K562 (cell line): ENCODE results near the gene ZBP1. TPM values are rescaled to one million over a fixed set of nuclear protein-coding genes. Genes with fewer than 3 reads are reported as not detected.

Experiments used
- ATAC-seq: fragments of 200-7000 bp; cut with Tn5 transposase; 3 replicates; pipeline ENCODE4 v1.9.1; 2020; ENCODE audit warnings: moderate library complexity
- BruUV-seq: library from RNA; stranded (reverse); fragments of 400-500 nt; replicated peaks from 2 replicates; lab custom pipeline; 2021; lab: Mats Ljungman, UMichigan
- CTCF ChIA-PET: fragments of 300-600 bp; formaldehyde crosslinking; extraction: SDS; loops from one replicate; lab custom pipeline; 2021; ENCODE audit warnings: low intra/inter-chr PET ratio; lab: Yijun Ruan, JAX
- POLR2A ChIA-PET: fragments of 300-600, 350-650 bp; sonication (Branson Sonifier 250); formaldehyde crosslinking; extraction: SDS; loops from one replicate; lab custom pipeline; 2021; ENCODE audit warnings: antibody characterized with exemption, inconsistent platforms; lab: Yijun Ruan, JAX
- DNase-seq, 4 experiments: peaks; one replicate each; pipeline versions ENCODE4 v3.0.0 to v3.0.0-alpha.2; 2011 to 2018; ENCODE audit warnings: low spot score in 3 of 4, mixed read lengths in 3 of 4; ENCODE audit errors: extremely low read depth in 1 of 4
- FAIRE-seq: peaks from 2 replicates; lab custom pipeline; 2011; peaks lifted over from hg19 to GRCh38; lab: Jason Lieb, UNC
- H2AFZ ChIP-seq: 2 replicates; pipeline ENCODE4 v1.6.0; 2011; ENCODE audit warnings: low read depth, low read length, control low read depth, inconsistent platforms
- H3K27ac ChIP-seq: fragments of 200-600 bp; 3 replicates; pipeline ENCODE4 v1.8.0; 2011; ENCODE audit warnings: low read depth, mild to moderate bottlenecking, control low read depth, inconsistent platforms, low read length, moderate library complexity, mixed read lengths; ENCODE audit errors: extremely low read depth
- H3K27me3 ChIP-seq, 2 experiments: fragments of 300-600 bp in 1 of 2; 2 replicates in 1 of 2; 3 replicates in 1 of 2; pipeline versions ENCODE4 v1.6.0 to v1.8.0; 2011; ENCODE audit warnings: inconsistent platforms in 2 of 2, low read length in 2 of 2, mild to moderate bottlenecking in 1 of 2, mixed read lengths in 1 of 2, moderate library complexity in 1 of 2; ENCODE audit not compliant: control insufficient read depth in 2 of 2, insufficient read depth in 2 of 2
- H3K36me3 ChIP-seq: fragments of 300-600 bp; 3 replicates; pipeline ENCODE4 v1.8.0; 2011; ENCODE audit warnings: mild to moderate bottlenecking, low read length, inconsistent platforms; ENCODE audit not compliant: control insufficient read depth, insufficient read depth
- H3K4me1 ChIP-seq, 2 experiments: fragments of 200-600 bp in 1 of 2; replicated peaks in 1 of 2; 2 replicates in 1 of 2; 3 replicates in 1 of 2; pipeline versions ENCODE4 v1.5.1 to v1.8.0; 2011; ENCODE audit warnings: inconsistent platforms in 2 of 2, low read length in 2 of 2, mild to moderate bottlenecking in 1 of 2, mixed read lengths in 1 of 2, moderate library complexity in 1 of 2; ENCODE audit not compliant: control insufficient read depth in 2 of 2, insufficient read depth in 2 of 2
- H3K4me2 ChIP-seq: 2 replicates; pipeline ENCODE4 v1.6.1; 2011; ENCODE audit warnings: low read length, control low read depth, inconsistent platforms, mixed read lengths; ENCODE audit not compliant: insufficient read depth
- H3K4me3 ChIP-seq: fragments of 200-600 bp; sonication (generic), shearing (Covaris generic); 2 replicates; pipeline ENCODE4 v1.5.1; 2016; ENCODE audit warnings: control low read depth, inconsistent platforms
- H3K79me2 ChIP-seq: fragments of 200-600 bp; 3 replicates; pipeline ENCODE4 v1.8.0; 2011; ENCODE audit warnings: low read length, inconsistent platforms; ENCODE audit not compliant: control insufficient read depth, insufficient read depth
- H3K9ac ChIP-seq, 2 experiments: 2 replicates each; pipeline versions ENCODE4 v1.6.0 to v1.6.1; 2011; ENCODE audit warnings: low read depth in 2 of 2, low read length in 2 of 2, control low read depth in 1 of 2, inconsistent platforms in 1 of 2, mild to moderate bottlenecking in 1 of 2, mixed read lengths in 1 of 2; ENCODE audit not compliant: insufficient read depth in 1 of 2
- H3K9me1 ChIP-seq: one replicate; pipeline ENCODE4 v1.6.0; 2011; ENCODE audit warnings: inconsistent platforms, mild to moderate bottlenecking, low read length, moderate library complexity; ENCODE audit not compliant: control insufficient read depth, insufficient read depth
- H3K9me3 ChIP-seq: replicated peaks from 2 replicates; pipeline ENCODE4 v1.5.1; 2011; ENCODE audit warnings: low read depth, low read length, inconsistent platforms; ENCODE audit not compliant: control insufficient read depth, insufficient read depth
- H4K20me1 ChIP-seq: replicated peaks from 2 replicates; pipeline ENCODE4 v1.6.1; 2011; ENCODE audit warnings: low read length, inconsistent platforms, mixed read lengths; ENCODE audit not compliant: control insufficient read depth, insufficient read depth
- CBFB ChIP-seq: sonication (generic); formaldehyde crosslinking; IDR thresholded peaks from 2 replicates; pipeline ENCODE4 v1.4.0; 2020; ENCODE audit warnings: mild to moderate bottlenecking, missing genetic modification reagents
- HES1 ChIP-seq: fragments of 450-650 bp; IDR thresholded peaks from 2 replicates; pipeline ENCODE4 v1.6.1; 2016; ENCODE audit warnings: low read depth, mild to moderate bottlenecking, moderate library complexity
- HNRNPLL ChIP-seq: fragments of 200-400 bp; formaldehyde crosslinking; IDR thresholded peaks from 2 replicates; pipeline ENCODE4 v1.6.1; 2017; ENCODE audit warnings: low read length, low read depth, mild to moderate bottlenecking; ENCODE audit not compliant: poor library complexity, severe bottlenecking
- LARP7 ChIP-seq: fragments of 450-650 bp; IDR thresholded peaks from 2 replicates; pipeline ENCODE4 v1.6.1; 2016
- MEIS2 ChIP-seq: fragments of 450-650 bp; IDR thresholded peaks from 2 replicates; pipeline ENCODE4 v1.6.1; 2014; ENCODE audit warnings: mild to moderate bottlenecking; ENCODE audit not compliant: partially characterized antibody
- NFE2 ChIP-seq: IDR thresholded peaks from 2 replicates; pipeline ENCODE4 v1.6.1; 2014; ENCODE audit warnings: antibody characterized with exemption, low read depth
- SIN3A ChIP-seq, 2 experiments: fragments of 150-350 bp in 1 of 2; IDR thresholded peaks; 2 replicates each; pipeline ENCODE4 v1.6.1; 2011 to 2016; ENCODE audit warnings: borderline replicate concordance in 2 of 2, low read depth in 2 of 2, low read length in 2 of 2, mild to moderate bottlenecking in 2 of 2, moderate library complexity in 2 of 2; ENCODE audit not compliant: control insufficient read depth in 1 of 2
- TGIF2 ChIP-seq: sonication (generic); formaldehyde crosslinking; IDR thresholded peaks from 2 replicates; pipeline ENCODE4 v1.8.1; 2022; ENCODE audit warnings: mild to moderate bottlenecking, missing genetic modification reagents, moderate library complexity
- ZBTB1 ChIP-seq: sonication (generic); formaldehyde crosslinking; IDR thresholded peaks from 2 replicates; pipeline ENCODE4 v1.8.1; 2023; ENCODE audit warnings: missing genetic modification reagents, low read depth, mild to moderate bottlenecking, borderline replicate concordance
- ZNF444 ChIP-seq: fragments of 250-450 bp; sonication (Bioruptor Pico); IDR thresholded peaks from 2 replicates; pipeline ENCODE4 v1.4.0; 2020; ENCODE audit warnings: mild to moderate bottlenecking, moderate library complexity
- ZNF507 ChIP-seq: conservative IDR thresholded peaks from 2 replicates; pipeline ENCODE4 v1.6.1; 2017; ENCODE audit warnings: missing genetic modification characterization, missing compliant biosample characterization
- ZNF561 ChIP-seq: fragments of 450-650 bp; formaldehyde crosslinking; conservative IDR thresholded peaks from 2 replicates; pipeline ENCODE4 v1.4.0; 2020; ENCODE audit warnings: mild to moderate bottlenecking, moderate library complexity
- ZNF778 ChIP-seq: fragments of 450-650 bp; formaldehyde crosslinking; IDR thresholded peaks from 2 replicates; pipeline ENCODE4 v1.4.0; 2020; ENCODE audit warnings: mild to moderate bottlenecking, moderate library complexity
- WGBS: fragments of 100-300 bp; shearing (Covaris generic); methylation state at CpG from one replicate; pipeline ENCODE4 v1.1.6; 2016; ENCODE audit warnings: low coverage, mixed read lengths; ENCODE audit not compliant: insufficient coverage; ENCODE audit errors: missing lambda C conversion rate; 5-methylcytosine and 5-hydroxymethylcytosine counted together
- in situ Hi-C: fragments of 300-500 bp; cut with MboI; formaldehyde crosslinking; loops from 4 replicates; pipeline ENCODE4 v1.15.0; 2018; ENCODE audit warnings: inconsistent platforms, mixed read lengths
- intact Hi-C: fragments of 100-400 bp; cut with micrococcal nuclease; formaldehyde crosslinking; loops from 2 replicates; pipeline ENCODE4 v1.14.2; 2022
- polyA plus RNA-seq, 8 experiments: library from polyadenylated mRNA; depleted of rRNA in 4 of 8; stranded (reverse) in 5 of 8; unstranded in 3 of 8; fragments of >200 nt; fragmentation: Nextera tagmentation in 2 of 8; fragmentation: Illumina TruSeq in 1 of 8; extraction: Ambion mirVana in 2 of 8; extraction: Trizol in 1 of 8; gene quantifications; 2 replicates each; pipeline versions ENCODE4 v1.2.1 to v1.2.3, GENCODE V29; 2011 to 2014; ENCODE audit warnings: inconsistent platforms in 1 of 8, missing spikeins in 1 of 8
- total RNA-seq, 7 experiments: library from RNA; depleted of rRNA in 6 of 7; stranded (reverse); fragments of >200 nt in 6 of 7; fragmentation: Illumina TruSeq in 2 of 7; extraction: Trizol in 2 of 7; gene quantifications; 2 replicates each; pipeline versions ENCODE4 v1.2.1 to v1.2.3, GENCODE V29; 2011 to 2021; ENCODE audit warnings: low replicate concordance in 1 of 7

ZBP1 gene
- total and polyA plus RNA-seq, 9 of the 15 experiments (the other 6 are each of a cell fraction or from before 2014, with no cell fraction given): not detected

GRCh38 chr20:57661746-57662455 lies 41.7 kb upstream of the ZBP1 start:
- no peaks in the 10 kb centered on the region for H3K9me1 ChIP-seq
- no peaks in the 10 kb centered on the region for H3K36me3 ChIP-seq
- ATAC-seq: no peak
- POLR2A ChIA-PET: interaction anchor here (0.6 kb wide), 1 partner anchor 51 kb away, joined by 3 read pairs; no protein-coding TSS in a partner anchor
- H3K4me1 ChIP-seq: peaks cover 0 to 6% of the 10 kb centered on the region in 2 experiments; a peak in 1 of 5 replicates
- TF ChIP-seq ZBTB1 (no peak), LARP7 (no peak), MEIS2 (no peak), ZNF778 (CRISPR knock-in tag) (no peak), TGIF2 (CRISPR knock-in tag) (no peak), ZNF561 (CRISPR knock-in tag) (no peak), HES1 (no peak), ZNF507 (tag) (no peak), HNRNPLL (no peak), ZNF444 (CRISPR knock-in tag) (no peak), SIN3A (IDR thresholded peaks at IDR 0.05; ENCODE audit: borderline replicate concordance in 2 of 2, control insufficient read depth in 1 of 2, low read depth in 2 of 2, low read length in 2 of 2) (no peak), CBFB (CRISPR knock-in tag) (no peak), NFE2 (no peak)
- intact Hi-C loops (no loop called here), in situ Hi-C loops (no loop called here)
- no peak overlapping the region for H3K4me3 ChIP-seq
- H3K9ac ChIP-seq: no peak overlapping the region
- H3K4me2 ChIP-seq: no peak overlapping the region
- CTCF ChIA-PET: interaction anchor here (0.6 kb wide), 1 partner anchor 561 kb away, joined by 3 read pairs; no protein-coding TSS in a partner anchor
- no TSS peak for BruUV-seq
- peaks cover 24 to 97% of the 10 kb centered on the region in 2 experiments; a peak in 4 of 5 replicates for H3K27me3 ChIP-seq
- no peaks in the 10 kb centered on the region for H3K79me2 ChIP-seq
- under 1% methylated on average over 26 of the region's 26 CpGs for WGBS
- no peak overlapping the region for H2AFZ ChIP-seq
- no peak for FAIRE-seq
- no peaks in the 10 kb centered on the region for H3K9me3 ChIP-seq
- peaks cover 5% of the 10 kb centered on the region; the same call in 1 of the 2 replicates for H4K20me1 ChIP-seq
- no peak overlapping the region for H3K27ac ChIP-seq
- DNase-seq: no peak
